Prostate gland (tissue), 2 donors: ENCODE measurements around the gene PSMD14.

Source experiments
- CTCF ChIP-seq, 4 experiments: fragments of 200-600 bp in 2 of 4; fragments of 450-650 bp in 2 of 4; sonication (generic) in 2 of 4; IDR thresholded peaks; 1 replicate in 3 of 4; 2 replicates in 1 of 4; pipeline ENCODE4 v1.5.1; 2016 to 2019; ENCODE audit warnings: antibody characterized with exemption in 4 of 4, mild to moderate bottlenecking in 2 of 4, moderate library complexity in 2 of 4
- POLR2A ChIP-seq: fragments of 450-650 bp; IDR thresholded peaks from one replicate; pipeline ENCODE4 v1.6.1; 2016; ENCODE audit warnings: antibody characterized with exemption, mild to moderate bottlenecking
- POLR2AphosphoS5 ChIP-seq: sonication (generic); formaldehyde crosslinking; IDR thresholded peaks from one replicate; pipeline ENCODE4 v1.6.1; 2017; ENCODE audit warnings: antibody characterized with exemption

GRCh38 chr2:161426455-161426921 is 118.3 kb downstream of the PSMD14 start:
- TF ChIP-seq POLR2AphosphoS5, result no peak
- no peak for TF ChIP-seq CTCF (IDR thresholded peaks at IDR 0.05)
- TF ChIP-seq POLR2A, result no peak
